SU-DHL-6 (cell line): ENCODE measurements around the gene GPR132.

Experiments used
- H2AFZ ChIP-seq: fragments of 200-600 bp; sonication (generic); 2 replicates; pipeline ENCODE4 v1.6.1; 2014; ENCODE audit warnings: low read depth, mild to moderate bottlenecking, moderate library complexity, mixed read lengths, antibody characterized with exemption, low read length; ENCODE audit not compliant: severe bottlenecking
- H3F3A ChIP-seq: fragments of 200-600 bp; shearing (Covaris generic); 2 replicates; pipeline ENCODE4 v1.6.0; 2016; ENCODE audit warnings: antibody characterized with exemption, mild to moderate bottlenecking; ENCODE audit not compliant: insufficient read depth
- H3K27ac ChIP-seq: fragments of 200-600 bp; sonication (generic); 2 replicates; pipeline ENCODE4 v1.5.1; 2016; ENCODE audit warnings: low read depth, mild to moderate bottlenecking, low read length, moderate library complexity, mixed read lengths
- H3K27me3 ChIP-seq: fragments of 200-600 bp; sonication (generic), shearing (Covaris generic); 2 replicates; pipeline ENCODE4 v1.6.0; 2014; ENCODE audit warnings: mild to moderate bottlenecking, low read length
- H3K36me3 ChIP-seq: fragments of 200-600 bp; sonication (generic); 2 replicates; pipeline ENCODE4 v1.6.1; 2014; ENCODE audit warnings: mild to moderate bottlenecking, low read length, mixed read lengths
- H3K4me2 ChIP-seq: fragments of 300-600, 200-600 bp; shearing (Covaris generic), sonication (generic); 2 replicates; pipeline ENCODE4 v1.6.0; 2014; ENCODE audit warnings: low read length, low read depth, mild to moderate bottlenecking; ENCODE audit not compliant: poor library complexity, severe bottlenecking
- H3K4me3 ChIP-seq: fragments of 200-600 bp; sonication (generic); 2 replicates; pipeline ENCODE4 v1.5.1; 2014; ENCODE audit warnings: antibody characterized with exemption, low read length, mild to moderate bottlenecking, mixed read lengths; ENCODE audit not compliant: insufficient read depth, poor library complexity, severe bottlenecking
- H3K79me2 ChIP-seq: fragments of 200-600 bp; sonication (generic); 2 replicates; pipeline ENCODE4 v1.6.1; 2014; ENCODE audit warnings: mild to moderate bottlenecking, low read length, moderate library complexity; ENCODE audit not compliant: insufficient read depth
- H3K9ac ChIP-seq: fragments of 200-600 bp; sonication (generic); 2 replicates; pipeline ENCODE4 v1.7.0; 2014; ENCODE audit warnings: mild to moderate bottlenecking, low read length
- H3K9me2 ChIP-seq: fragments of 200-600 bp; sonication (generic); replicated peaks from 2 replicates; pipeline ENCODE4 v1.6.1; 2014; ENCODE audit warnings: low read length; ENCODE audit not compliant: insufficient read depth
- H3K9me3 ChIP-seq: fragments of 200-600 bp; sonication (generic); 2 replicates; pipeline ENCODE4 v1.6.1; 2014; ENCODE audit warnings: low read length, mixed read lengths; ENCODE audit not compliant: insufficient read depth
- H4K20me1 ChIP-seq: fragments of 200-600 bp; sonication (generic); 2 replicates; pipeline ENCODE4 v1.6.1; 2014; ENCODE audit warnings: low read depth, mild to moderate bottlenecking, antibody characterized with exemption, low read length, moderate library complexity, mixed read lengths
- EZH2phosphoT487 ChIP-seq: fragments of 200-600 bp; sonication (generic), shearing (Covaris generic); conservative IDR thresholded peaks from 2 replicates; pipeline ENCODE4 v1.6.1; 2018; ENCODE audit warnings: mild to moderate bottlenecking, antibody characterized with exemption, low read length, moderate library complexity, mixed read lengths
- TF ChIP-seq, protein P1 (sequence below): fragments of 200-600 bp; sonication (generic); IDR thresholded peaks from one replicate; pipeline ENCODE4 v1.5.1; 2017; ENCODE audit warnings: antibody characterized with exemption, mild to moderate bottlenecking, low read length, moderate library complexity; ENCODE audit not compliant: insufficient read depth, poor library complexity, severe bottlenecking

The GPR132 gene

DNA sequence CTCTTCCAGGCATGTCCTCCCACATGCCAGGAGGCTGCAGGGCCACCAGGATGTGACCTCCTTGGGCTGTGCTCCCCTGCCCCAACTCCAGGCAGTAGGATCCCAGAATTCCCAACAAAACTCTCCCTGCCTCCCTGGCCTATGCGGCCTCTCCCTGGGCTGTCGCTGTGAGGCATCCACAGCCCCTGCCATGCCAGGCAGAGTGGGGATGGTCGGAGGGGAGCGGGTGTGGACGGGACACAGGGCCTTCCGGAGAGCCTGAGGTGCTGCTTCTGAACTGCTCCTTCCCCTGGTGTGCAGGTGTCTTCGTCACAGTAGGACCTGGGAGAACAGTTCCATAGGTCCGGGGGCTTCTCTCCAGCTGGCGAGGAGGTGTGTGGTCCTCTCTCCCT, 18.3 kb downstream of the GPR132 start:
- no peak overlapping the region for H3K27ac ChIP-seq
- no peak for TF ChIP-seq EZH2phosphoT487
- TF ChIP-seq, protein P1, sequence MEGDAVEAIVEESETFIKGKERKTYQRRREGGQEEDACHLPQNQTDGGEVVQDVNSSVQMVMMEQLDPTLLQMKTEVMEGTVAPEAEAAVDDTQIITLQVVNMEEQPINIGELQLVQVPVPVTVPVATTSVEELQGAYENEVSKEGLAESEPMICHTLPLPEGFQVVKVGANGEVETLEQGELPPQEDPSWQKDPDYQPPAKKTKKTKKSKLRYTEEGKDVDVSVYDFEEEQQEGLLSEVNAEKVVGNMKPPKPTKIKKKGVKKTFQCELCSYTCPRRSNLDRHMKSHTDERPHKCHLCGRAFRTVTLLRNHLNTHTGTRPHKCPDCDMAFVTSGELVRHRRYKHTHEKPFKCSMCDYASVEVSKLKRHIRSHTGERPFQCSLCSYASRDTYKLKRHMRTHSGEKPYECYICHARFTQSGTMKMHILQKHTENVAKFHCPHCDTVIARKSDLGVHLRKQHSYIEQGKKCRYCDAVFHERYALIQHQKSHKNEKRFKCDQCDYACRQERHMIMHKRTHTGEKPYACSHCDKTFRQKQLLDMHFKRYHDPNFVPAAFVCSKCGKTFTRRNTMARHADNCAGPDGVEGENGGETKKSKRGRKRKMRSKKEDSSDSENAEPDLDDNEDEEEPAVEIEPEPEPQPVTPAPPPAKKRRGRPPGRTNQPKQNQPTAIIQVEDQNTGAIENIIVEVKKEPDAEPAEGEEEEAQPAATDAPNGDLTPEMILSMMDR: no peak
- no peaks in the 10 kb centered on the region for H3K27me3 ChIP-seq
- no peak overlapping the region for H2AFZ ChIP-seq
- no peak overlapping the region for H3K4me2 ChIP-seq
- H3F3A ChIP-seq: no peaks in the 10 kb centered on the region
- no peaks in the 10 kb centered on the region for H3K79me2 ChIP-seq
- H3K9me2 ChIP-seq: no peaks in the 10 kb centered on the region
- H3K9me3 ChIP-seq: no peaks in the 10 kb centered on the region
- no peak overlapping the region for H3K4me3 ChIP-seq
- H3K36me3 ChIP-seq: no peaks in the 10 kb centered on the region
- no peaks in the 10 kb centered on the region for H4K20me1 ChIP-seq
- no peak overlapping the region for H3K9ac ChIP-seq

DNA sequence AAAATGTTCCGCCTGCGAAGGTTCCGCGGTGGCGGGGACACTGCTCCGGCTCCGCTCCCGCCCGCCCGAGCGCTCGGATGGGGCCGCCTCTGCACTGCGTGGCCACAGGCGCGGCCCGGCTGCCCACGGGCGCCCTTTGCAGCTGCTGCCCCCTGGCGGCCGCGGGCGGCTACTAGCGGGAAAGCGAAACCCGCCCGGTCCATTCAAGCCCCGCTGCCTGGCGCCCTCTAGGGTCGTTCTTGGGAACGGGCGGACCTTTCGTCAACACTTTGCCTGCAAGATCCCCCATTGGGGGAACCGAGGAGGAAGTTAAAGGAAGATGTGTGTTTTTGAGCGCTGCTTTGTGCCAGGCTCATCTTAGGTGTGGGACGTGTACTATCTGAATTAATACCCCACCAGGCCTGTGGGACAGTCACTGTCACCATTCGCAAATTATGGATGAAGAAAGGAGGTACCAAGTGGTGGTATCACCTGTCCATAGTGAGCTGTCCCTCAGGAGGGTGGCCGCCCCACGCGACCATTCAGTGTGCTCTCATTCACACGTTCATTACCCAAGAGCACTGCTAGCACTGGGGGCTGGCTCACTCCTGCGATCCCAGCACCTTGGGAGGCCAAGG, 19.4 kb downstream of the GPR132 start:
- H3F3A ChIP-seq: no peaks in the 10 kb centered on the region
- no peak overlapping the region for H2AFZ ChIP-seq
- H3K9ac ChIP-seq: no peak overlapping the region
- no peak overlapping the region for H3K4me2 ChIP-seq
- no peaks in the 10 kb centered on the region for H3K9me2 ChIP-seq
- TF ChIP-seq, protein P1: peak; percentile 99
- no peak for TF ChIP-seq EZH2phosphoT487
- H4K20me1 ChIP-seq: no peaks in the 10 kb centered on the region
- H3K36me3 ChIP-seq: no peaks in the 10 kb centered on the region
- H3K9me3 ChIP-seq: no peaks in the 10 kb centered on the region
- no peaks in the 10 kb centered on the region for H3K79me2 ChIP-seq
- no peak overlapping the region for H3K4me3 ChIP-seq
- no peak overlapping the region for H3K27ac ChIP-seq
- H3K27me3 ChIP-seq: no peaks in the 10 kb centered on the region

DNA sequence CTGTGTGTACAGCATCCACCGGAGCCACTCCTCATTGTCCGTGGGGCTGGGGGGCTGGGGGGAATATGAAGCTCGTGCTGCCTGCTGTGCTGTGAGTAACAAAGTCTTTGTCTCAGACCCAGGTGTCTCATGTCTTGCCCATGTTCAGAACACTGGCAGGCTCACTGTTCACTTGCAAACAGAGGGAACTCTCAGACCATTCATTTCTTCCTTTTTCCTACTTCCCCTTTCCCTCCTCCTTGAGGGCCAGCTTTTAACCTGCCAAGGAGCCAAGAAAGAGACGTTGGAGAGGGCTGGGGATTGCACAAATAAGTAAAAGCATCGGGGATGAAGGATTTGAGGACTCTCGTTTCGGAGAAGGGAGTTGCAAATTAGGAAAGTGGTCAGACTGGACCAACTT, 21.6 kb downstream of the GPR132 start:
- no peak overlapping the region for H3K27ac ChIP-seq
- H3K4me2 ChIP-seq: no peak overlapping the region
- no peaks in the 10 kb centered on the region for H3K79me2 ChIP-seq
- no peak overlapping the region for H3K9ac ChIP-seq
- H3K27me3 ChIP-seq: no peaks in the 10 kb centered on the region
- TF ChIP-seq EZH2phosphoT487: no peak
- TF ChIP-seq, protein P1: no peak
- no peaks in the 10 kb centered on the region for H3K9me3 ChIP-seq
- no peaks in the 10 kb centered on the region for H3F3A ChIP-seq
- H4K20me1 ChIP-seq: no peaks in the 10 kb centered on the region
- H3K9me2 ChIP-seq: no peaks in the 10 kb centered on the region
- no peaks in the 10 kb centered on the region for H3K36me3 ChIP-seq
- no peak overlapping the region for H3K4me3 ChIP-seq
- H2AFZ ChIP-seq: no peak overlapping the region
